ENCODE results near the gene CA12.

The CA12 gene

GRCh38 chr15:63362196-63362595, 19.4 kb downstream of the CA12 start:
- Mint-ChIP-seq H3K36me3 (no peaks in the 10 kb centered on the region), H3K4me3 (no peak overlapping the region), H3K4me1 (ENCODE audit: low read depth) (no peaks in the 10 kb centered on the region), H3K27me3 (peaks cover 4% of the 10 kb centered on the region), H3K9me3 (ENCODE audit: low read depth) (no peaks in the 10 kb centered on the region), H3K27ac (no peak overlapping the region)

DNA sequence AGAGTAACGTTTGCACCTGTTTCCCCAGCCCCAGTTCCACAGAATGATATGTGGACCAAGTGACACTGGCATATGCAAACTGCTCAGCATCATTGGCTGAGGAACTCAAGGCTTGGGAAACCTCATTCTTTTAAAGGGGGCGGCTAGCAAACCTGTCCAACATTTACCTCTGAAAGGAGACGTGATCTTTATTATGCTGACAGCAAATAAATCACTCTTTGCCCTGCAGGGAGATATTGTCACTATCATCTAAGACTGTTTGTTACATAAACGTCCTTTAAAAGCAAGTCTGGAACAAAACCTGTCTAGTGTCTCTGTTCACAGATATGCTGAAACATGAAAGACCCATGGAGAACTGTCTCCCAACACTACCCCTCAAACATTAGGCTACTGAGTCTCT, 21.5 kb downstream of the CA12 start:
- H3K9me3 Mint-ChIP-seq (ENCODE audit: low read depth), result no peaks in the 10 kb centered on the region
- no peak overlapping the region for H3K4me3 Mint-ChIP-seq
- no peaks in the 10 kb centered on the region for H3K36me3 Mint-ChIP-seq
- no peaks in the 10 kb centered on the region for H3K4me1 Mint-ChIP-seq (ENCODE audit: low read depth)
- H3K27me3 Mint-ChIP-seq, result peaks cover 4% of the 10 kb centered on the region
- no peak overlapping the region for H3K27ac Mint-ChIP-seq

- H3K36me3 Mint-ChIP-seq, result no peaks in the 10 kb centered on the region
- H3K27me3 Mint-ChIP-seq, result peaks cover 4% of the 10 kb centered on the region
- no peak overlapping the region for H3K27ac Mint-ChIP-seq
- H3K9me3 Mint-ChIP-seq (ENCODE audit: low read depth), result no peaks in the 10 kb centered on the region
- H3K4me3 Mint-ChIP-seq, result no peak overlapping the region
- H3K4me1 Mint-ChIP-seq (ENCODE audit: low read depth), result no peaks in the 10 kb centered on the region
These were observed 23.2 kb downstream of the CA12 start for GRCh38 chr15:63358241-63359029.

DNA sequence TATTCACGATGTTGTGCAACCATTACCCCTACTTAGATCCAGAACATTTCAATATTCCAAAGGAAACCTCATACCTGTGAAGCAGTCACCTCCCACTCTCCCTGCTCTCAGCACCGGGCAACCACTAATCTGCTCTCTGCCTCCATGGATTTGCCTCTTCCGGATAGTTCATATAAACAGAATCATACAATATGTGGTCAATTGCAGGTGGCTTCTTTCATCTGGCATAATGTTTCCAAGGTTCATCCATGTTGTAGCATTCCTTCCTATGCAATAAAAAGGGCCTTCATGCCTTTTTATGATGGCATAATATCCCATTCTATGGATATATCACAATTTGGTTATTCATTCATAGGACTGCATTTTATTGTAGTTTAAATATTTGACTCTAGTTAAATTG, 23.9 kb downstream of the CA12 start:
- no peak overlapping the region for H3K4me3 Mint-ChIP-seq
- H3K27me3 Mint-ChIP-seq, result peaks cover 4% of the 10 kb centered on the region
- no peaks in the 10 kb centered on the region for H3K36me3 Mint-ChIP-seq
- no peak overlapping the region for H3K27ac Mint-ChIP-seq
- no peaks in the 10 kb centered on the region for H3K9me3 Mint-ChIP-seq (ENCODE audit: low read depth)
- no peaks in the 10 kb centered on the region for H3K4me1 Mint-ChIP-seq (ENCODE audit: low read depth)

DNA sequence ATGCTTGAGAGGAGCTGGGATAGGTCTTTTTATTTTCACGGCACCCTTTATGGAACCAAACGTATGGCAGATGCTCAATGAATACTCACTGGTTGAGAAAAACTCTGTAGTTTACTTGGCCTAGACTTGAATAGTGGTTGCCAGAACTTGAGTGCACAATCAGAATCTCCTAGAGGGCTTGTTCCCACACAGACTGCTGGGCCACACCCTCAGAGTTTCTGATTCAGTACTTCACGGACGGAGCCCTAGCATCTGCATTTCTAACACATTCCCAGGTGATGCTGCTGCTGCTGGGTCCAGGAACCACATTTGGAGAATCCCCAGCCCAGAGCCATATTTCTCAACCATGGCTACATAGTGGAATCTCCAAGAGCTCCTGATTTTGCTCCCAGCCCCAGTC, 24.6 kb downstream of the CA12 start:
- H3K27ac Mint-ChIP-seq, result no peak overlapping the region
- H3K9me3 Mint-ChIP-seq (ENCODE audit: low read depth), result no peaks in the 10 kb centered on the region
- no peaks in the 10 kb centered on the region for H3K4me1 Mint-ChIP-seq (ENCODE audit: low read depth)
- no peak overlapping the region for H3K4me3 Mint-ChIP-seq
- no peaks in the 10 kb centered on the region for H3K36me3 Mint-ChIP-seq
- H3K27me3 Mint-ChIP-seq, result peaks cover 4% of the 10 kb centered on the region

DNA sequence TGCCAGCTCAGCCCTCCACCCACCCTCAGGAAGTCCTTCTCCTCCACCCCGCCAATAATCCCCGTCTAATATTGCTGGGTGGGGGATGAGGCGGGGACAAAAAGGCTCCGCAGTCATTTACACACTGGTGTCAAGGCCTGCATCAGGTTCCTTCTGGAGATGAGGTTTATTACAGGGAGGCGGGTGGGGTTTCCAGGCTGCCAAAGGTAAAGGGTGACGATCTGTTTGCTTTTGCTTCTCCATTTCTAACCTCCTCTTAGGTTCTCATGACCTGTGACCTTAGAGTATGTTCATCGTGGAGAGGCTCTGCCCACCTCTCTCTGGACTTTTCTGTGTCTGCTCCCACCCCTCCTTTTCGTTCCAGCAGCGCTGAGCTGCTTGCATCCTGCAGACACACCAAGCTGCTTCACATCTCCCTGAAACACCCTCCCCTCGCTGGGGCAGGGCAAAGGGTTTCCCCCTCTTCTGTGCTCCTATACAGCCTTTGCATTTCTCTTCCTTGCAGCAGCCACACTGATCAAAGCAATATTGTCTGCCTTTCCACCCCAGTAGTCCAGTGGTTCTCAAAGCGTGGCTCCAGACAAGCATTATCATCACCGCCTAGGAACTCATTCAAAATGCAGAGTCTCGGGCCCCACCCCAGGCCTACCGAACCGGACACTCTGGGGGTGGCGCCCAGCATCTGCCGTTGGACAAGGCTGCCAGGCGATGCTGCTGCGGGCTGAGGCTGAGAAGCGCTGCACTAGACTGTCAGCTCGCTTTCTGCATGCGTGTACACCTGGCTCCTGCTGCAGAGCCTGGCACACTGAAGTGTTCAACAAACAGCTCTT, 26.6 kb downstream of the CA12 start:
- no peak overlapping the region for H3K27ac Mint-ChIP-seq
- peaks cover 4% of the 10 kb centered on the region for H3K27me3 Mint-ChIP-seq
- no peak overlapping the region for H3K4me3 Mint-ChIP-seq
- no peaks in the 10 kb centered on the region for H3K9me3 Mint-ChIP-seq (ENCODE audit: low read depth)
- H3K4me1 Mint-ChIP-seq (ENCODE audit: low read depth), result no peaks in the 10 kb centered on the region
- no peaks in the 10 kb centered on the region for H3K36me3 Mint-ChIP-seq

DNA sequence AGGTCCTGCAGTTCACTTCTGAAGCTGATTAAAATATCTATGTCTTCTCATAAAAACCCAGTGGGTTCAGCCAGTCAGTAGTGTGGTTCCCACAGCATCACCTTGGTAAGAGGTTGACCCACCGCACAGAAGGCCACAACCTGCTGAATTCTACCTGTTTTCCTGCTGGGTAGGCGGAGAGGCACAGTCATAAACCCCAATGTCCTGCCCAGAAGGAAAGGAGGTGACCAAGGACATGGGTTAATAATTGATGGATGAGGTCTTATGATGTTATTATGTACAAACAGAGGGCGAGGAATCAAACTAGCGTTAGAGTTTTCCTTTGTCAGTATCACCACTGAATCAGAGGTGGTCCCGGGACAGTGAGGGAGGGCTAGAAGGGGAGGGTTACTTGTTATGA, 27.8 kb downstream of the CA12 start:
- no peaks in the 10 kb centered on the region for H3K27me3 Mint-ChIP-seq
- H3K4me1 Mint-ChIP-seq (ENCODE audit: low read depth), result no peaks in the 10 kb centered on the region
- no peaks in the 10 kb centered on the region for H3K36me3 Mint-ChIP-seq
- no peak overlapping the region for H3K4me3 Mint-ChIP-seq
- no peak overlapping the region for H3K27ac Mint-ChIP-seq
- H3K9me3 Mint-ChIP-seq (ENCODE audit: low read depth), result no peaks in the 10 kb centered on the region

- Mint-ChIP-seq H3K36me3 (no peaks in the 10 kb centered on the region), H3K9me3 (ENCODE audit: low read depth) (no peaks in the 10 kb centered on the region), H3K27ac (no peak overlapping the region), H3K4me1 (ENCODE audit: low read depth) (no peaks in the 10 kb centered on the region), H3K4me3 (no peak overlapping the region), H3K27me3 (no peaks in the 10 kb centered on the region)
These were observed 28.4 kb downstream of the CA12 start for GRCh38 chr15:63353261-63353660.

- no peaks in the 10 kb centered on the region for H3K36me3 Mint-ChIP-seq
- no peak overlapping the region for H3K4me3 Mint-ChIP-seq
- no peaks in the 10 kb centered on the region for H3K27me3 Mint-ChIP-seq
- H3K9me3 Mint-ChIP-seq (ENCODE audit: low read depth), result no peaks in the 10 kb centered on the region
- no peaks in the 10 kb centered on the region for H3K4me1 Mint-ChIP-seq (ENCODE audit: low read depth)
- no peak overlapping the region for H3K27ac Mint-ChIP-seq
These were observed 28.8 kb downstream of the CA12 start for GRCh38 chr15:63352808-63353207.

GRCh38 chr15:63351170-63351569, 30.5 kb downstream of the CA12 start:
- Mint-ChIP-seq H3K4me3 (no peak overlapping the region), H3K4me1 (ENCODE audit: low read depth) (no peaks in the 10 kb centered on the region), H3K27ac (no peak overlapping the region), H3K9me3 (ENCODE audit: low read depth) (no peaks in the 10 kb centered on the region), H3K27me3 (no peaks in the 10 kb centered on the region), H3K36me3 (no peaks in the 10 kb centered on the region)

- no peaks in the 10 kb centered on the region for H3K27me3 Mint-ChIP-seq
- no peaks in the 10 kb centered on the region for H3K36me3 Mint-ChIP-seq
- no peaks in the 10 kb centered on the region for H3K4me1 Mint-ChIP-seq (ENCODE audit: low read depth)
- no peak overlapping the region for H3K4me3 Mint-ChIP-seq
- H3K27ac Mint-ChIP-seq, result no peak overlapping the region
- no peaks in the 10 kb centered on the region for H3K9me3 Mint-ChIP-seq (ENCODE audit: low read depth)
These were observed 31.4 kb downstream of the CA12 start for GRCh38 chr15:63350178-63350621.

GRCh38 chr15:63349621-63350020, 32.0 kb downstream of the CA12 start:
- Mint-ChIP-seq H3K27ac (no peak overlapping the region), H3K36me3 (no peaks in the 10 kb centered on the region), H3K27me3 (no peaks in the 10 kb centered on the region), H3K4me1 (ENCODE audit: low read depth) (no peaks in the 10 kb centered on the region), H3K9me3 (ENCODE audit: low read depth) (no peaks in the 10 kb centered on the region), H3K4me3 (no peak overlapping the region)

- Mint-ChIP-seq H3K4me1 (ENCODE audit: low read depth) (no peaks in the 10 kb centered on the region), H3K27me3 (no peaks in the 10 kb centered on the region), H3K36me3 (no peaks in the 10 kb centered on the region), H3K9me3 (ENCODE audit: low read depth) (no peaks in the 10 kb centered on the region), H3K4me3 (no peak overlapping the region), H3K27ac (no peak overlapping the region)
These were observed 32.5 kb downstream of the CA12 start for GRCh38 chr15:63349156-63349555.

DNA sequence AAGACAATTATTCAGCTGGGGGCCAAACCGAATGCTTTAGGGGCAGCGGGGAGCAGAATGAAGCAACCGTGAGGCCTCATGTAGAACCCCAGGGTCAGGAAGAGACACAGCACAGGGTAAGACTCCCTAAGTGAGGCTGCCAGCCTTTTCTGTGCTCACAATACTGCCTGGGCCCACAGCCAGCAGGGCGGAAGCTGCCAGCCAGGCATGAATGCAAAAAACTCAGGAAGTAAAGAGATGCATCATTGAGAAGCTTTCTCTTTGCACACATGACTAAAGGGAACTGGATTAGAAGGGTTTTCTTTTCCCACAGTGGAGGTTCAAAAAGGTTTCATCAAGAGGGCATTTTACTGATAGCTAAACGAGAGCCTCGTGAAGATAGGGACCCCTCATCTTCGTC, 33.3 kb downstream of the CA12 start:
- Mint-ChIP-seq H3K27ac (no peak overlapping the region), H3K27me3 (no peaks in the 10 kb centered on the region), H3K36me3 (no peaks in the 10 kb centered on the region), H3K4me1 (ENCODE audit: low read depth) (no peaks in the 10 kb centered on the region), H3K9me3 (ENCODE audit: low read depth) (no peaks in the 10 kb centered on the region), H3K4me3 (no peak overlapping the region)

GRCh38 chr15:63347074-63347857, 34.4 kb downstream of the CA12 start:
- no peak overlapping the region for H3K4me3 Mint-ChIP-seq
- H3K9me3 Mint-ChIP-seq (ENCODE audit: low read depth), result no peaks in the 10 kb centered on the region
- no peak overlapping the region for H3K27ac Mint-ChIP-seq
- H3K36me3 Mint-ChIP-seq, result no peaks in the 10 kb centered on the region
- H3K4me1 Mint-ChIP-seq (ENCODE audit: low read depth), result no peaks in the 10 kb centered on the region
- no peaks in the 10 kb centered on the region for H3K27me3 Mint-ChIP-seq

Data from activated naive CD8-positive, alpha-beta T cell (primary cell).